Measurements from ENCODE around the gene RAPGEF6.

DNA sequence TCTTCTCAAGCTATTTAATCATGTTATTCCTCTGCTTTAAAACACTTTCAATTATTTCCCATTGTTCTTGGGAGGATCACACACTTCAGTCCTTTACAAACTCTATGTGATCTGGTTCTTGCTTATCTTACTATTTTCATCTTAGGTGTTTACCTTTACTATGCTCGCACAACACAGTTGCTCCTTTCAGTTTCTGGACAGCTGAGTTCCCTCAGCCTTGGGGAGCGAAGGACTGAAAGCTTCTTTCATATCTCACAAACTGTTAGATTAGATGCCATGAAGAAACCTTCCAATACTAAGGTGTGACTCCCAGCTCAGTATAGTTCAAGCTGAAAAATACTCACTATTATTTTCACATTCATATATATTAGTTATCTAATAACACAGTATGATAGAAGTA lies 253.3 kb downstream of the RAPGEF6 start:
- TF ChIP-seq POLR2A (IDR thresholded peaks at IDR 0.05; ENCODE audit: low read depth, low read length) (no peak), POLR2AphosphoS5 (IDR thresholded peaks at IDR 0.05; ENCODE audit: low read depth, low read length) (no peak), TAF1 (IDR thresholded peaks at IDR 0.05; ENCODE audit: borderline replicate concordance, low read depth, low read length) (no peak)

Measured in GM12892 (cell line).